NCI-H2107 treated with DMSO at 0.1 percent for 48 hours (cell line): ENCODE results near the gene AMIGO1.

Experiments
- DNase-seq: peaks from one replicate; lab custom pipeline; 2025; ENCODE audit not compliant: unreplicated experiment; lab: John Stamatoyannopoulos, UW

AMIGO1 gene

DNA sequence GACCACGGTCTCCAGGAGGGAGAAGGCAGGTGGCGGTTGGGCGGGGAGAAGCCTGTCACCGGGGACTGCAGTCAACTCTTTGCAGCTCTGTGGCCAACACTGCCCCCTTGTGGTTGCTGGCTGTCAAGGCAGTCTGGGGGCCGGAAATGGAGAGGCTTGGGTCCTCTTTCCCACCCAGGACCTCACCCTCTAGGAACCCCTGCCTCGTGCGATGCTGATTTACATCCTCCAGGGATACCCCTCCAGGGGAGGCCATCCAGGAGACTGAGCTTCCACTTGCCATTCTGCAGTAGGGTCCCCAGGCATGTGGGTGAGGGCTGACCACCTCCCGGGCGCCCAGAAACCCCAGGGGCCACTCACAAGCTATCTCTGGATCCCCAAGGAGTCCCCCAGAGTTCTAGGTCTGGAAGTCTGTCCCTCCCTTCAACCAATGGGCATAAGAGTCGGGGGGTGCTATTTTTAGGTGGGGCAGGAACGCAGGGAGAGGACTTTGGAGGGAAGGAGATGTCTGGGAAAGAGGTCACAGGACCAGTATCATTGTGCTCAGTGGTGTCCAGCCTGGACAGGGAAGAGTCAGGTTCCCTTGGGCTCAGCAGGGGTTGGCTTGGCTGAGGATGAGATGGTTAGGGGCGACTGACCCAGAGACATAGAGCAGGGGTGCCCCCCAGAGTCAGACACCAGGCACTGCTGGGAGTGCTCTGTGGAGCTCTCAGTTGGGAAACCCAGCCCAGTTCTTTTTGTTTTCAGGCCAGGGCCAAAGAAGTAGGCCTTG, 23.0 kb upstream of the AMIGO1 start:
- DNase-seq = peak; percentile 66

DNA sequence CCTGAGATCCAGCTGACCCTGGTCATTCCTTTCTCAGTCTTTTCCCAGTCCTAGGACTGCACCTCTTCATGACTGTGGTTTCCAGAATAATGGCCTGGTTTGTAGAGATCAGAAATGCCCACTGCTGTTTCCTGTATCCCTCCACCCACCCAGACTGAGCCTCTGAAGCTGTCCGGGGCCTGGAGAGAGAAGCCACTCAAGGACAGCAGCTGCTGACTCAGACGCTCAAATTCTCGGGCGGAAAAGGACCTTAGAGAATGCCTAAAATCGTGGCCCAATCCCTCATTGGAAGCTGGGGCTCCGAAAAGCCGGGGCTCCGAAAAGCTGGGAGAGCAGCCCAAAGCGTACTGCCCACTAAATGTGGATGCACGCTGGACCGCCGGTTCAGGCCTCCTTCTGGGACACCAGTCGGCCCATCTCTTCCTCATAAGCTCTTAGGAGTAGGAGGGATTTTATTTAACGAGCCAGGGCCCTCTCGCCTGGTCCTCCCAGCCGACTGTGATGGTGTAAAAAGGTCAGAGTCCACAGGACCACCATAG, 22.4 kb upstream of the AMIGO1 start:
- no peak for DNase-seq

DNA sequence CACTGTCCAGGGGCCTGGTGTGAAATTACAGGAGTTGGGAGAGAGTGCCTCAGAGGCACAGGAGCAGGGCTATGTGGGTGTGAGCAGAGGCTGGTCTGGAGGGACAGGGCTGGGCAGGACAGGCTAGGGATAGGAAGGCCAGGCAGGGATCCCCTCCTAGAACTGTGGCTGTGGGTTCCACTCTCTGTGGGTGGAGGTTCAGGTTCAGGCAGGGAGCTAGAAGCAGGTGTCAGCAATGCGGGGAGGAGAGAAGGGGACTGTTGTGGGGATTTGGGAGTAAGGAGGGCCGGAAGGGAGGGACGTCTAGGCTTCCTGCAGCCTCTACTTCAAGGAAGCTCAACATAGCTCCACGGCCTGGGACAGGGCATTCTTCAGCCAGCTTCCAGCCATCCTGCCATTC, 21.9 kb upstream of the AMIGO1 start:
- no peak for DNase-seq

DNA sequence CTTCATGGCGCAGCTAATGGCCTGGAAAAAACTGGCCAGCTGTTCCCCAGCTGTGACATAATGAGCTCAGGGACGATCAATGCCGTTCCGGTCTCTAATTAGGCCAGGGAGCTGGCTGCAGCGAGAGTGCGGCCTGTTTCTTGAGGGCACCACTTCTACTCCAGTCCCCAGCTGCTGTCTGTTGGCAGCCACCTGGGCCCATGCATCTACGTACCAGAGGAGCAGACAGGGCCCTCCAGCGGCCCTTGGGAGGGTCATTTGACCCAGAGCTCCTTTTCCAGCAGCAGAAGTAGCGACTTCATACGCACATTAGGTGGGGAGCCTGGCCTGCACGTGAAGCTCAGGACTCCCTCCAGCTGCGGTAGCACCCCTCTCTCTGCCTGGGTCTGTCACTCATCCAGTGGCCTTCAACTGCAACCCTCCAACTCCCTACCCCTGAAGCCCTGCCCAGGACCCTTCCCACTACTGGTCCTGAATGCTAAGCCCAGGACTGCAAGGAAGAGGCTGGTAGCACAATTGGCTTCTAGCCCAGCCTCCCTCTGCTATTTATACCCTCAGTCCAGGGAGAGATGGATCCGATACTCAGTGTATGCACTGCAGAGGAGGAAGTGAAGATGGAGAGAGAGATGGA, 21.0 kb upstream of the AMIGO1 start:
- peak; percentile 60 for DNase-seq

DNA sequence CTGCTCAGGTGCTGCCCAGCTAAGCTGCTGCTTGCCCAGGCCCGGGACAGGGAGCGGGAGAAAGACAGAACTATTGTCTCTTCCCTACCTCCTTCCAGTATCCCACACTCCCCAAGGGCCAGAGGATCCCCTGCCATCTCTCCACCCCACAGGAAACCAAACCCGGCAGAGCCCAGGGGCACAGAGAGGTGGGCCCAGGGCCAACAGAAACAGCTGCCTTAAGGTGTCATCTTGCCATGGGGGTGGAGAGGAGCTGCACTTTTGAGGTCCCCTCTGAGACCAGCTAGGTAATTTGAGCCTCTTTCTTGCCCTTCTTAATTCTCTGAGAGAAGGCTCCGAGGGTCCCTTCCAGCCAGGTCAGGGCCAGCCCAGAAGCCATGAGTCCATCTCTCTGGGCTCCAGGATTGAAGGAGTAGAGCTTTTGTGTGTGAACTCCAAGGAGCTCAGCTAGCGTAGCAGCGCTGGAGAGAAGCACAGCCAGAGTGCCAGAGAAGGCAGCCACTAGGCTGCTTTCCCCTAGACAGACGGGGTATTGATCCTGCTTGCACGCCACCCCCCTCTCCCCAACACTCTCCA, 20.4 kb upstream of the AMIGO1 start:
- peak; percentile 57 for DNase-seq

DNA sequence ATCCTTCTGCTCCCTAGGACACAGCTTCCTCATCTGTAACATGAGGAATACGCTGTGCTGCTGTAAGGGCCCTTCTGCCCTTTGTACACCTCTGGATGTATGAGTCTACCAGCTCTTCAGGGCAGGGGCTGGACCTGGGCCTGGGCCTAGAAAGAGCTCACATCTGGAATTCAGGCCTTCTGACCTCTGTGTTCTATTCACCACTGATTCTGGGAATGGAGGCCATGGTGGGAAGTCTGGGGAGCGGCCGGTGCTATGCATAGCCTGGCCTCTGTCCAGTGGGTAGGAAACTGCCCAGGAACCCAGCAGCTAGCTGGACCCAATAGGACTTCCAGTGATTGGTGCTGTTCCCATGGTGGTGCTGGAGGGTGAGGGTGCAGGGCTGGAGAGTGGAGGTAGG, 19.2 kb upstream of the AMIGO1 start:
- DNase-seq = no peak

DNA sequence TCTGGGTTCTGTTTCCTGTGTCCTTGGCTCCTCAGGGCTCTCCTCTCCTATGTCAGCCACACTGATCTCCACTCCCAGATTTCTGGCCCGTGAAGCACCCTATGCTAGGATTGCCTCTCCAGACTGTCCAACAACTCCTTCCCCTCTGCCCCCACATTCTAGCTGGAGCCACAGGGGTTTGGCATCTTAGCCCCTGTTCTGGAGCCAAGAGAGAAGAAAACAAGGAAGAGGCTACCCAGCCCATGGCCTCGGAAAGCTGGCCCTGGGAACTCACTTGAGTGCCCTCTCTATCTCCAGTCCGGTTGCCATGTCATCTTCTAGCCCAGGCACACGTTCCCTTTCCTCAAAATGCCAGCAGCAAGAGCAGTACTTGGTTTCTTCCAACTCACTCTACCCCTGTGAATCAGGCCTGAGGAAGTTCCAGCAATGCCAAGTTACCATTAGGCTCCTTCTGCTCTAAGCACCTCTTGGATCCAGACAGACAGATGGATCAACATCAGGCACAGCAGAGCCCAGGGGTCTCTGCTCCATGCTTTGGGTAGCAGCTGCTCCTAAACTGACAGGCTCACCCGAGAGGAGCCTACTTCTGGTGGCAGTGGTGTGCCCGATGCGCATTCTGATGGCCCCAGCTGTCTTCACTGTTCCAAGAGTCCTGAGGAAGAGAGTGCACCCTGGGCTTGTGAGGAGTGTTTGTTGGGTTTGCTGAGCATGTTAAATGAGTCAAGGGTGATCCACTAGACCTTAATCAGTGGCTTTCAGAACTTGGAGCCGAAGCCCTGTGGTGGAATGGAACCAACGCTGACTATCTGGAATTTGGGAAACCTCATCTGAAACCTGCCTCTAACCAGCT, 18.5 kb upstream of the AMIGO1 start:
- DNase-seq = no peak

DNA sequence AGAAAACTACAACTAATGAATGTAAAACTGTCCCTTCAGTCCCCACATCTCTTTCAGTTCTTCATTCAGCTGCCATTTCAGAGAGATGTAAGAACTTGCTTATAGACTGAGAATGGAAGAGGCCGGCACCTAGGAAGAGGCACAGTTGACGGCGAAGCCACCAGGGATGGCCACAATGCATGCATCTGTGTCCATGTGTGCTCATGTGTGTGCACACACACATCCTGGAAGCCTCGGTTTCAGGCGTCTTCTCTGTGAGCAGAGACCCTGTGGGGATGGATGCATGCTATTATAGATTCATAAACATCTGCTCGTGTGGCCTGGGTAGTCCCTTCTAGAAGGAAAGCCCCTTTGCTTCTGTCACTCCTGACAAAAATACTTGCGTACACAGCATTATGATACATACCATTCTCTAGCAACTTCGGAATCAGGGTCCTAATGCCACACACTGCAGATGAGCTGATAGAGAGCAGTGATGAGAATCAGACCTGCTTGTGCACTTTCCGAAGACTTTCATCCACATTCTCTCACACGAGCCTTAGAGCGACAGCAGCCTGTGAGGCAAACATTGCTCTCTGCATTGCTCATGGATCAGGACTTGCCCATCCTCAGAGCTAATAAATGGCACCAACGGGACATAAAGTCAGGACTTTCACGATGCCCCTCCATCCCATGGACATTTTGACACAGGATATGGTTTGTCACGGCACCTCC, 17.7 kb upstream of the AMIGO1 start:
- DNase-seq = no peak

DNA sequence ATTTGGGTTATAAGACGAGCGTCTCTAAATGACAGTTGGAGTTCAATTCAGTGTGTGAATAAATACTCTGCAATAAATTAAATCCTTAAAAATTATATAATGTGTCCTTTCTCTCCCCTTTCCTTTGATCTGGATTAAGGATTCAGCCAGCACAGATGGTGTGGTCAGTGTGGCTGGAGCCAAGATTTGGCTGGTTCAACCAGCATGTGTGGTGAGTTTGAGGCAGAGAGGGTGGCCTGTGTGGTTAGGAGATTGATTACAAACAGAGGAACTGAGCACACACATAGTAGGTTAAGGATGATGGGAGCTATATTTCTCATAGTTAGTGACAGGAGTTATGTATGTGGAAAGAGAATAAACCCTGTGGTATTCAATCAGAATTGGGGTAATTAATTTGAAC, 14.2 kb upstream of the AMIGO1 start:
- DNase-seq = no peak

DNA sequence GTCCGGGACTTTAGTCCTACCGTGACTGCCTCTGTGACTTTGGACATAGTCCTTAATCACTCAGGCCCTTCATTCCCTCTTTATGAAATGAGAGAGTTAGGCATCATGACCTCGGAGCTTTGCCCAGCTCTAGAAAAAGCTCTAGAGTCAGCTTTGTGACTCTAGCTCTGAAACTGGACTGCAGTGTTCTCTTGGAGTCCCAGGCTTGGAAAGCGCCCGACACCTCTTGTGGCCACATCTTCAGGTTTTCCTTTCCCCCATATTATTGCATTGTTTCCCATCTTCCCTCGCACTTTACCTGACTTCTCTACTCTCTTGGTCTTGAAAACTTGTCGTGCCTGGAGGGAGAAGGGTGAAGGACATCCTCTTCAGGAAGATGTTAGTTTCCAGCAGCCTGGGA, 12.5 kb upstream of the AMIGO1 start:
- no peak for DNase-seq

DNA sequence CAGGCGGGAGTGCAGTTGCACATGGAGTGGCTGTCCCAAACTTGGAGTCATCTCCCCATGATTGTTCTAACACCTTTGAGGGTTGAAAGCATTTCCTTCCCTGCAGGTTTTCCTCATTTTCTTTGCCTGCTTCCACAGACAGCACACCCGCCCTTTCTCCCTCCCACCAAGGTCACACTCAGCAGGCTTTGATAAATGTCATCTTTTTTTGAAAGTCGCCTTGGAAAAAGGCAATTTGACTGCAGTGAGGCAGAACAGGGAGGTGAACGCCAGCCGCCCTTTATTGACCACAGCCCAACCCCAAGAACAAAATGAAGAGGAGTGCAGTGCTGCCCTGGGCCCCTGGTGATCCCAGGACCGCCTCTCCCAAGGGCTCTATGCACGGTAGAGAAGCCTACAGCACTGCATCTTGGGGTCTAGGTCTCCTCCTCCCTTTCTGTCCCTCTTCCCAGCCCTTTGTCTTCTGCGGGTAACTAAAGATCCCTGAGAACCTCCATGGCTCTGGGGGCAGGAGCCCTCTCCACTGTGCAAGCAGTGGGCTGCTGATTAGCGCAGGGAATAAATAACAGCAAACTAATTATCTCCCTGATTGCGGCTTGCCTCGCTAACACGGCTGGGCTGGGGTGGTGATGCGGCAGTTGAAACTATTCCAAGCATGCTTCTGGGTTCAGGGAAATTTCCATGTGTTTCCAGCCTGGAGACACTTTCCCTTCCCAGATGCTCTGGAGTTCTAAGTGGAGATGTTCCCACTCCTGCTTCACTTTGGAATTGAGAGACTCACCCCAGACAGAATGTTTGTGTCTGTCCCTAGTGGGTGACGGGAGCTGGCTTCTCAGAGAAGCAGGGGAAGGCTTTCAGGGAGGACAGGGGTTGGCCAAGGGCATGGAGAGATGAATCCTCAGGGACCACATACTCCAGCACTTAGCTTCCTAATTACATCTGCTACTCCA, 11.8 kb upstream of the AMIGO1 start:
- no peak for DNase-seq

DNA sequence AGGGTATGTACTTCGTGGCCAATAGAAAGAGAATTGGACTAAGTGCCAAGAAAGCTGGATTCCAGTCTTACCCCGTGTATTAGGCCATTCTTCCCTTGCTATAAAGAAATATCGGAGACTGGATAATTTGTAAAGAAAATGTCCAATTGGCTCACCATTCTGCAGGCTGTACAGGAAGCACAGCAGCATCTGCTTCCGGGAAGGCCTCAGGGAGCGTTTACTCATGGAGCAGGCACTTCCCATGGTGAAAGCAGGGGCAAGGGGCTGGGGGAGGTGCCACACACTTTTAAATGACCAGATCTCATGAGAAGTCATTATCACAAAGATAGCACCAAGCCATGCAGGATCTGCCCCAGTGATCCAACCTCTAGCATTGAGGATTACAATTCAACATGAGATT, 7.8 kb upstream of the AMIGO1 start:
- no peak for DNase-seq

DNA sequence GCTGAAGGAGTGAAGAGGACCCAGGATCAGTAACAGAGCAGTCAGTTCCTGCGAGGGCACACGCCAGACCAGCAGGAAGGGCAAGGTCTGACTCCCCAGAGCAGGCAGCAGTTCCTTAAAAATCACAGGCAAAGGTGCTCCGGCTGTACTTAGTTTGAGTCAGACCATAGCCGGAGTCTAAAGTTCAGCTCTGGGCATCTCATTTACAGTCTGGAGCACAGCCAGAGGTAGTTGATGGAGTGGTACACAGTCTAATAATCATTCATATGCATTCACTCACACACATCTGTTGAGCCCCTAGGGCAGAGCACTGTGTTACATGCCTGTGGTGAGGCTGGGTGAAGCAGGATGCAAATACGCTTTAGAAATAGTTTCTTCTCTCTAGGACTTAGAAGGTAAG, 7.3 kb upstream of the AMIGO1 start:
- no peak for DNase-seq

DNA sequence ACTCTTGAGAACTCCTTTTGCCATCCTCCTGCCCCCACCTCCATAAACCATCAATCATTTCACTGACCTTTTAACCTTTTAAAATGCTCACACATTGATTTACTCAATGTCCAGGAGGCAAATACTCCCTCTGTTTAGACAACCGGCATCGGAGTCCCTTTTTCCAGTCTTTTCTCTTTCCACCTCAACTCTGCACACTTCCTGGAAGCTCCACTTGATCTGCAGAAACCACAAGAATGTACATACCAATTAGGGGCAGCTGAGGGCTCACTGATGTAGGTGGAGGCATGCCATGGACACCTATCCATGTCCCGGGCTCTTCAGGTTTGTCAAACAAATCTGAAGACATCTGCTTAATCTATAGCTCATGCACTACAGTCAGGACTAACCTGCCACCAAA, 5.3 kb upstream of the AMIGO1 start:
- no peak for DNase-seq

DNA sequence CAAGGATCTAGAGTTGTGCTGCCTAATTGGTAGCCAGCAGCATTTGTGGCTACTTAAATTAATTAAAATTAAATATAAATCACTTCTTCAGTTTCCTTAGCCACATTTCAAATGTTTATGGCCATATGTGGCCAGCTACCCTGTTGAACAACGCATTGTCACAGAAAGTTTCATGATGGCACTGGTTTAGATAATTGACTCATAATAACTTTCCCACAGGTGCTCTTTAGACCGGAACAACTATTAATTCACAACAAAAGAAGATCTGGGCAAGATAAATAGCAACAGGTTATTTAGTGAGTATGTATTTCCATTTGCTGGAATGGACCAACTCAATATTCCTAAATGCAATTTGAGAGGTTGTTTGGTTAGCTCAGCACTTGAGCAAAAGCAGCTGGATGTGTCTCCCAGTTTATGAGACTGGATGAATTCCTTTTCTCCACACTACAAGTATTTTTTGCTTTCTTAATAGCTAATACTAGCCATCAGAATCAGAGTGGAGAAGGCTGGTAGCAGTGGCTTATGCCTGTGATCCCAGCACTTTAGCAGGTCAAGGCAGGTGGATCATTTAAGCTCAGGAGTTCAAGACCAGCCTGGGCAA, 3.7 kb upstream of the AMIGO1 start:
- DNase-seq = peak; percentile 16

DNA sequence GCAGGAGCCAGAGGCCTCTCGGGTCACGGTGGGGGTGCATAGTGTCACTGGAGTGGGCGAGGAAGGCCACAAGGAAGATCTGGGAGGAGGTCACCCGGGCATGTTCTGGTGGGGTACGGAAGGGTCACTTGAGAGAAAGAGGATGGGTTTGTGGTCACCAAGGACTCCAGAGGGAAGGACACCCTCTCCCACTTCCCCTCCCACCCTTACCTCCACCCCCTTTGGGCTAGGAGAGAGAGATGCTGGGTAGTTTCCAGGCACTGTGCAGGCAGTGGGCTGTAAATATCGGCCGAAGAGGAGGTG, 703 bp downstream of the AMIGO1 start:
- DNase-seq = no peak

DNA sequence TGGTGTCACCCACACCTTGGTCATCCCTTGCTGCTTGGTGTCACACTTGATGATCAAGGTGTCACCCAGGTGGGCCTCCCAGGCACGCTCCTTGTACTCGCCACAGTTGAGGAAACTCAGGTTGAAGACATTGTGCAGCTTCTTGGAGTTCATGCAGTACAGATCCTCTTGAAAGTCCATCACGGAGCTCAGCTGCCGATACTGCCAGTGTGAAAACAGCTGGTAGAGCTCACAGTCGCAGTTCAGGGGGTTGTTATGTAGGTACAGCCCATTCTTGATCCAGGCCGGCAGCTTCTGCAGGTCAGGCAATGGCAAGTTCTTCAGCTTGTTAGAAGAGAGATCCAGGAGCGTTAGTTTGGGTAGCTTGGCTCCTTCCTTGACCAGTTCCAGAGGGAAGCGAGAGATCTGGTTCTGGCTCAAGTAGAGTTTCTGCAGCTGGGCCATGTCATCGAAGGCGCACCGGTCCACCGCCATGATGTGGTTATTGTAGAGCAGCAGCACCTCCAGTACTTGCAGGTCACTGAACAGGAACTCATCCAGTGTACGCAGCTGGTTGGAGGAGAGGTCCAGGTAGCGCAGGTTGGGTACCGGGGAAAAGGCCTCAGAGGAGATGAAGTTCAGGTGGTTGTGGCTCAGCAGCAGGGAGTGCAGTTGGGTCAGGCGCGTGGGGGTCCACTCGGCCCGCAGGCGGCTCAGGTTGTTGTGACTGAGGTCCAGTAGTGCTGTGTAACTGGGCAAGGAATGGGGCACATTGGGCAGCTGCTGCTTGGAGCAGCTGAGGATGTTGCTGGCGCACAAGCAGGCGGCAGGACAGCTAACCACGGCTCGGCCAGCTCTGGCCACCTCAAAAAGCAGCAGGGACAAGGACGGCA, 1.3 kb downstream of the AMIGO1 start:
- DNase-seq = no peak

DNA sequence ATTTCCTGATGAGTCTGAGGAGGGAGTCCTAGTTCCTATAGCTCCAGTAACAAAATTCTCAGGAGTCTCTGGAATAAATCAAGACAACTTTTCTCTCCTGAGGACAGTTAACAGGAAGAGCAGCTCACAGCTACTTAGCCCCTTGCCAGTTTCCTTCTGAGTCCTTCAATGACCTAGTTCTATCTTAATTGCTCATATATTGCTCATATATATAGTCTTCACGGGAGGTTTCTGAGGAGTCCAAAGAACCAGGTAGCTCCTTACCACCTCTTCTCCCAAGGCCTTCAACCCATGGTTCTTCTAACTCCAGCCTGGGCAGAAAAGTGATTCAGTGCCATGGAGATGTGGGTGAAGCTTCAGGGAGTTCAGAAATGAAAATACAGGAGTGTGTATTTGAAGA, 4.6 kb downstream of the AMIGO1 start:
- no peak for DNase-seq
